Astrocyte of the cerebellum (primary cell): ENCODE data around the gene SUFU.
A peak's percentile ranks its signal among the peaks of the same experiment; 100 is the strongest.

Source experiments
- DNase-seq: peaks from one replicate; pipeline ENCODE4 v3.0.0-alpha.2; 2011; ENCODE audit warnings: low read depth
- H3K4me3 ChIP-seq: 2 replicates; pipeline ENCODE4 v1.5.1; 2011; ENCODE audit warnings: mild to moderate bottlenecking, low read depth, low read length, moderate library complexity
- CTCF ChIP-seq: IDR thresholded peaks from 2 replicates; pipeline ENCODE4 v1.5.1; 2012; ENCODE audit warnings: low read length, low read depth, moderate library complexity, mild to moderate bottlenecking; ENCODE audit errors: missing control alignments
- in situ Hi-C: cut with HindIII; loops from 2 replicates; pipeline ENCODE4 v1.10.0; 2017; ENCODE audit warnings: low sequenced_read_pairs

Gene SUFU

GRCh38 chr10:102545997-102546396 is 42.2 kb downstream of the SUFU start:
- DNase-seq: no peak
- in situ Hi-C loops: no loop called here
- TF ChIP-seq CTCF: no peak

GRCh38 chr10:102546606-102547320 is 43.0 kb downstream of the SUFU start:
- H3K4me3 ChIP-seq: no peak overlapping the region
- in situ Hi-C loops: no loop called here
- TF ChIP-seq CTCF: no peak

More at GRCh38 chr10:102545997-102546396, 42.2 kb downstream of the SUFU start:
- no peak overlapping the region for H3K4me3 ChIP-seq

GRCh38 chr10:102549549-102549948 is 45.8 kb downstream of the SUFU start:
- DNase-seq: no peak
- H3K4me3 ChIP-seq: no peak overlapping the region
- TF ChIP-seq CTCF: no peak
- in situ Hi-C loops: no loop called here

More at GRCh38 chr10:102546606-102547320, 43.0 kb downstream of the SUFU start:
- peak; percentile 48 for DNase-seq

GRCh38 chr10:102550636-102551210 is 47.0 kb downstream of the SUFU start:
- DNase-seq: no peak
- H3K4me3 ChIP-seq: no peak overlapping the region
- no peak for TF ChIP-seq CTCF
- in situ Hi-C loops: no loop called here

- no peak overlapping the region for H3K4me3 ChIP-seq
- in situ Hi-C loops: no loop called here
These were observed 48.8 kb downstream of the SUFU start for GRCh38 chr10:102552533-102552932.

GRCh38 chr10:102553771-102554170 is 50.0 kb downstream of the SUFU start:
- H3K4me3 ChIP-seq: no peak overlapping the region
- no peak for DNase-seq
- in situ Hi-C loops: no loop called here
- TF ChIP-seq CTCF: no peak

More at GRCh38 chr10:102552533-102552932, 48.8 kb downstream of the SUFU start:
- TF ChIP-seq CTCF: no peak
- DNase-seq: no peak
